Muscle layer of colon (tissue), 2 donors: ENCODE data around the gene TREM2.

ENCODE experiments used
- H3K27ac ChIP-seq: one replicate; pipeline ENCODE4 v1.7.0; 2013; ENCODE audit warnings: low read depth, mild to moderate bottlenecking, low read length, moderate library complexity
- H3K27me3 ChIP-seq, 2 donors: one replicate each; pipeline ENCODE4 v1.7.0; 2013; ENCODE audit warnings: low read length in 2 of 2, mild to moderate bottlenecking in 2 of 2; ENCODE audit not compliant: insufficient read depth in 2 of 2, control insufficient read depth in 1 of 2
- H3K36me3 ChIP-seq: one replicate; pipeline ENCODE4 v1.7.0; 2013; ENCODE audit warnings: mild to moderate bottlenecking, low read length; ENCODE audit not compliant: insufficient read depth
- H3K4me1 ChIP-seq: one replicate; pipeline ENCODE4 v1.7.0; 2013; ENCODE audit warnings: mild to moderate bottlenecking, low read length; ENCODE audit not compliant: insufficient read depth
- H3K4me3 ChIP-seq, 2 donors: one replicate each; pipeline ENCODE4 v1.7.0; 2013; ENCODE audit warnings: low read length in 2 of 2, low read depth in 1 of 2, mild to moderate bottlenecking in 1 of 2, moderate library complexity in 1 of 2
- H3K9ac ChIP-seq: one replicate; pipeline ENCODE4 v1.7.0; 2013; ENCODE audit warnings: low read length
- H3K9me3 ChIP-seq: one replicate; pipeline ENCODE4 v1.7.0; 2013; ENCODE audit warnings: mild to moderate bottlenecking, low read length
- donor health status: abdominal sarcoma.
- donor health status: Adenocarcinoma of cecum.

Gene TREM2

GRCh38 chr6:41162687-41163418, at the start of gene TREM2:
TREM2 (minus strand) TSS chr6:41163116; CDS start chr6:41163082, 34 bp downstream.
- H3K9me3 ChIP-seq: no peaks in the 10 kb centered on the region
- no peak within 1 kb of the TSS for H3K9ac ChIP-seq
- no peaks in the 10 kb centered on the region for H3K4me1 ChIP-seq
- H3K36me3 ChIP-seq: no peaks in the 10 kb centered on the region
- H3K27me3 ChIP-seq: peaks cover 0 to 9% of the 10 kb centered on the region in 2 donors
- no peak within 1 kb of the TSS for H3K4me3 ChIP-seq
- no peak within 1 kb of the TSS for H3K27ac ChIP-seq

- H3K4me3 ChIP-seq: no peak overlapping the region
- H3K36me3 ChIP-seq: no peaks in the 10 kb centered on the region
- no peak overlapping the region for H3K9ac ChIP-seq
- H3K27ac ChIP-seq: no peak overlapping the region
- no peaks in the 10 kb centered on the region for H3K27me3 ChIP-seq
- H3K4me1 ChIP-seq: no peaks in the 10 kb centered on the region
- peaks cover 2% of the 10 kb centered on the region for H3K9me3 ChIP-seq
Observed at GRCh38 chr6:41209547-41210320, 46.8 kb upstream of the TREM2 start.

DNA sequence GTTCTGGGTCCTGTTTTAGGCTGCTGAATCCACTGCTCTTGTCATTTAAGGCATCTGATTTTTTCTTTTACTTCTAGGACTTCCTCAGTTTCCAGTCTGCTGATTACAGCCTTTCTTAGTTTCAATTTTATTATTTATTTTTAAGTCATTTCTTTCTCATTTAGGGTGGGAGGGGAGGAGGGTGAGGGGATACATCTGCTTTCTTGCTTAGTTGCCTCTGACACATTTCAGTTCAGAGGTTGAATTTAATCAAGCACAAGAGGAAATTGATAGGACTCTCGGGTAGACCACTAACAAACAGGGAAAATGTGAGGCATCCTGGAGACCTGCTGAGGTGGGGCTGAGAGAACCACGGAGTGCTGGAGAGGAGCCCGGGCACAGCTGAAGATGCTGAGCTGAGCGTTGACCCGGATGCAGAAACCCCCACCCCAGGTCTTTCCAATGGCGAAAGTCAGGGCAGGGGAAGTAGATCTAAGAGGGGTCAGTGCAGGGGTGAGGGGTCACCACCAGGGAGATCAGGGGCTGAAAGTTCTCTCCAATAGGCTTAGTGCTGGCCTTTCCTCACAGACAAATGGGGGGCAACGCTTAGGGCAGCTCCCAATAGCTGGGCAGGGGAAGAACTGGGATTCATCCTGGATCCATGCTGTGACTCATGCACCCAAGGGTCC, 45.7 kb upstream of the TREM2 start:
- H3K9ac ChIP-seq: no peak overlapping the region
- H3K27ac ChIP-seq: no peak overlapping the region

DNA sequence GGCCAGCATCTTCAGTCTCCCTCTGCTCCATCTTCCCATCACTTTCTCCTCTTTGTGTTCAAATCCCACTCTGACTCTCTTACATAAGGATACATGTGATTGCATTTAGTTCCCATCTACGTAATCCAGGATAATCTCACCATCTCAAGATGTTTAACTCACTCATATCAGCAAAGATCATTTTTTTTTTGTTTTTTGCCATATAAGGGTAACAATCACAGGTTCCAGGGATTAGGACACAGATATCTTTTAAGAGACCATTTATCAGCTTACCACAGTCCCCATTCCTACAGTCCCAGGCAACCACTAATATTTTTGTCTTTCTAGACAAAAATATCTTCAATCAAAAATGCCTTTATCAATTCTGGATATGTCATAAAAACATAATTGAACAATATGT, 41.2 kb upstream of the TREM2 start:
- no peaks in the 10 kb centered on the region for H3K4me1 ChIP-seq
- no peaks in the 10 kb centered on the region for H3K27me3 ChIP-seq
- H3K9me3 ChIP-seq: no peaks in the 10 kb centered on the region
- H3K9ac ChIP-seq: no peak overlapping the region
- no peak overlapping the region for H3K4me3 ChIP-seq
- H3K36me3 ChIP-seq: no peaks in the 10 kb centered on the region
- H3K27ac ChIP-seq: no peak overlapping the region

More for the DNA sequence above, 45.7 kb upstream of the TREM2 start:
- no peaks in the 10 kb centered on the region for H3K27me3 ChIP-seq
- H3K4me3 ChIP-seq: no peak overlapping the region
- H3K36me3 ChIP-seq: no peaks in the 10 kb centered on the region
- H3K4me1 ChIP-seq: no peaks in the 10 kb centered on the region
- no peaks in the 10 kb centered on the region for H3K9me3 ChIP-seq

GRCh38 chr6:41201764-41202173, 38.9 kb upstream of the TREM2 start:
- Histone ChIP-seq H3K4me3 (no peak overlapping the region), H3K4me1 (no peaks in the 10 kb centered on the region), H3K9ac (no peak overlapping the region), H3K36me3 (no peaks in the 10 kb centered on the region), H3K27me3 (no peaks in the 10 kb centered on the region), H3K9me3 (no peaks in the 10 kb centered on the region), H3K27ac (no peak overlapping the region)

- H3K9me3 ChIP-seq: no peaks in the 10 kb centered on the region
- no peak within 1 kb of the TSS for H3K9ac ChIP-seq
- H3K4me3 ChIP-seq: no peak within 1 kb of the TSS
- H3K36me3 ChIP-seq: no peaks in the 10 kb centered on the region
- H3K27ac ChIP-seq: no peak within 1 kb of the TSS
- no peaks in the 10 kb centered on the region for H3K27me3 ChIP-seq
- H3K4me1 ChIP-seq: no peaks in the 10 kb centered on the region
Observed at GRCh38 chr6:41200901-41201763, 38.2 kb upstream of the TREM2 start, which contains the start of gene TREML2. TREML2 (minus strand) TSS chr6:41201149; CDS start chr6:41201008, 141 bp downstream.

DNA sequence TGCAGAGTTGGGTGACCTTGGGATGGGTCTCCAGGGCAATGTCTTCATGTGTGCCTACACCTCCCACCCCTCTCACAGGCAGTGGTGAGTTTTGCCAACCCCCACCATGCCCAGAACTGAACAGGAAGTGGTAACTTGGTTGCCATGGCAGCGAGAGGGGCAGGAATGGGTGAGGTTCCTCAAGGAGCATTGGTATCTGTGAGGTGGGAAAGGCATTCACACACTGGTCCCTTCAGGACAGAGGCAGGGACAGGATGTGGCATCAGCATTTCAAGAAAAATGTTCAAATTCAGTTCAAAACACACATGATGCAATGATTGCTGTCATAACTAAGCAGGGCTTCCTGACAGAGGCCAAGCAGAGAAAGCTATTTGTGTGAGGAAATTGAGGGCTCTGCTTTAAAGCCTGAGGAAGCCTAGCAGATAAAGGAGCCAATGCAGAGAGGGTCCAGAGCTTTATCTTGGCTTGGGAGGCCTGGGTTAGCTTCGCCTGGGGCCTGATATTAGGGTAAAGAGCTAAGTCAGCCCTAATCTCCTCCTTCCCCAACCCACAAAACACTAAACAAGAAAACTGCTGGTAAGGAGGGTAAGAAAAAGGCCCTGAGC, 37.5 kb upstream of the TREM2 start:
- no peak overlapping the region for H3K9ac ChIP-seq
- no peak overlapping the region for H3K27ac ChIP-seq
- H3K4me1 ChIP-seq: no peaks in the 10 kb centered on the region
- H3K4me3 ChIP-seq: no peak overlapping the region
- no peaks in the 10 kb centered on the region for H3K9me3 ChIP-seq
- no peaks in the 10 kb centered on the region for H3K36me3 ChIP-seq
- H3K27me3 ChIP-seq: no peaks in the 10 kb centered on the region

DNA sequence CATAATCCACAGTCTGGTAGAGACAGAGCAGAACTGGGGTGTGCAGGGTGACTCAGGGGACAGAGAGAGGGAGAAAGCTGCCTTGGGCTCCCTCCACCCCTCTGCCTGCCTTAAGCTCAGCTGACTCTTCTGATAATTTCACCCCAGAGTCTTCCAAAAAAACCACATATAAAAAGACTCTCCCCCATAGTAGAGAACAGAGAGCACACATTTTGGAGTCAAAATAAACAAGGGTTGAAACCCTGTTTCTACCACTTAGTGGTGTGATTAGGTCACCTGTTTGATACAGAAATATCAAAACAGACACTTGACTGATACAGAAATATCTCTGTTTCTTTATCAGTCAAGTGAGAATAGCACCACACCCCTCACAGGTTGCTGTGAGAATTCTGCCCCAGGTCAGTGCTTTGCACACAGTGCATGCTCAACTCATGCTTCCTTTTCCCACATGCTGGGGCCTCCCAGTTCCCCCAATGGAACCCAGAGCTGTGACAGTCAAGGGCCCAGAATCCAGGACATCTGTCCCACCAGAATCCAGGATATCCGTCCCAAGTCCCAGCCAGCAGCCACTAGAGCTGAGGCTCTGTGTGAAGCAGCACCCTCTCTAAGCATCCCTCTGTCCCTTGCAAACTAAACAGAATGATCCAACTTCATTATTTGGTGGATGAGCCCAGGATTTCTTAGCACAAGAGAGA, 36.8 kb upstream of the TREM2 start:
- Histone ChIP-seq H3K27ac (no peak overlapping the region), H3K9me3 (no peaks in the 10 kb centered on the region), H3K9ac (no peak overlapping the region), H3K36me3 (no peaks in the 10 kb centered on the region), H3K27me3 (no peaks in the 10 kb centered on the region), H3K4me1 (no peaks in the 10 kb centered on the region), H3K4me3 (no peak overlapping the region)

- Histone ChIP-seq H3K4me1 (no peaks in the 10 kb centered on the region), H3K4me3 (no peak overlapping the region), H3K9me3 (no peaks in the 10 kb centered on the region), H3K9ac (no peak overlapping the region), H3K27ac (no peak overlapping the region), H3K27me3 (peaks cover 0 to 2% of the 10 kb centered on the region in 2 donors), H3K36me3 (no peaks in the 10 kb centered on the region)
Observed at GRCh38 chr6:41197234-41197633, 34.3 kb upstream of the TREM2 start.

DNA sequence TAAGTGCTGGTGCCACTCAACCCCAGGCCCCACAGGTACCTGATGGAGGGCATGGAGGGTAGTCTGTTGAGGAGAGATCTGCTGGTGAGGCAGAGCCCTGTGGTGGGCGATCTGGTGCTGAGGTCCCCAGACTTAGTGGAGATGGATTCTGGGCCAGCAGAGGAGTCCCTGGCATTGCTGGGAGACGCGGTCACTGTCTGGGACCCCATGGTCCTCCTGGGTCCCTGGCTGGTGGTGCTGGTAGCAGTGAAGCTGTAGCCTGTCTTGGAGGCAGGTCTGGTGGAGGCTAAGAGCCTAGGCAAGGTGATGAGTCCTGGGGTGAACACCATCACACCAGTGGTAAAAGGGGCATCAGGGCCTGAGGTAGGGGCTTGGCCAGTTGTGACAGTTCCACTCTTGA, 31.5 kb upstream of the TREM2 start:
- Histone ChIP-seq H3K9ac (no peak overlapping the region), H3K36me3 (no peaks in the 10 kb centered on the region), H3K27me3 (peaks cover 0 to 5% of the 10 kb centered on the region in 2 donors), H3K27ac (no peak overlapping the region), H3K4me1 (no peaks in the 10 kb centered on the region), H3K4me3 (no peak overlapping the region), H3K9me3 (no peaks in the 10 kb centered on the region)
